Left lung (tissue), 10 donors: ENCODE results near the gene VILL. TPM values are rescaled to one million over a fixed set of nuclear protein-coding genes. Genes with fewer than 3 reads are reported as not detected.
A peak's percentile ranks its signal among the peaks of the same experiment; 100 is the strongest.

Source experiments
- ATAC-seq: fragments of 200-7000 bp; cut with Tn5 transposase; one replicate; pipeline ENCODE4 v1.9.1; 2020; ENCODE audit warnings: moderate library complexity
- DNase-seq, 4 donors: peaks; one replicate each; pipeline ENCODE4 v3.0.0-alpha.2; 2013 to 2020
- H3K27ac ChIP-seq, 2 donors: fragments of 200-600 bp; sonication (generic) in 1 of 2; one replicate each; pipeline versions ENCODE4 v1.5.0 to v1.8.0; 2020 to 2021
- H3K27me3 ChIP-seq, 2 donors: fragments of 200-600 bp; sonication (generic) in 1 of 2; one replicate each; pipeline versions ENCODE4 v1.5.0 to v1.8.0; 2020 to 2021
- H3K36me3 ChIP-seq, 2 donors: fragments of 200-600 bp; sonication (generic) in 1 of 2; one replicate each; pipeline versions ENCODE4 v1.5.0 to v1.8.0; 2020 to 2021
- H3K4me1 ChIP-seq, 2 donors: fragments of 200-600 bp; one replicate each; pipeline ENCODE4 v1.8.0; 2021
- H3K4me3 ChIP-seq, 2 donors: fragments of 200-600 bp; sonication (generic) in 1 of 2; one replicate each; pipeline versions ENCODE4 v1.5.0 to v1.8.0; 2020 to 2021; ENCODE audit warnings: mild to moderate bottlenecking in 1 of 2
- H3K9me3 ChIP-seq, 2 donors: fragments of 200-600 bp; sonication (generic) in 1 of 2; one replicate each; pipeline versions ENCODE4 v1.5.0 to v1.8.0; 2020 to 2021
- intact Hi-C, 2 donors: fragments of 100-400 bp; cut with DNase I; formaldehyde crosslinking; loops; one replicate each; pipeline versions ENCODE4 v1.11.2 to v1.14.2; 2022
- polyA plus RNA-seq, 6 donors: library from polyadenylated mRNA; unstranded; fragments of 120-200 nt; gene quantifications; one replicate each; pipeline ENCODE4 v1.2.1, GENCODE V29; 2013; ENCODE audit not compliant: insufficient read length in 6 of 6
- total RNA-seq, 2 donors: library from RNA; stranded (reverse); fragmentation: NEBNext Ultra II Directional; extraction: Animal tissue kit (Norgen Biotek cat#: 25700); gene quantifications; one replicate each; pipeline ENCODE4 v1.2.1, GENCODE V29; 2021
- TF ChIP-seq, protein P1 (sequence below), 2 donors: fragments of 200-600 bp; sonication (generic) in 1 of 2; IDR thresholded peaks; one replicate each; pipeline versions ENCODE4 v1.5.0 to v1.8.0; 2021; ENCODE audit warnings: antibody characterized with exemption in 2 of 2
- donor health status: DM: no; HTN: yes; CAD: no.
- donor health status: DM: no; HTN: no; CAD: no.

The VILL gene
- total and polyA plus RNA-seq, 8 donors, result 19.5 to 36.9 (median 25.1) TPM

DNA sequence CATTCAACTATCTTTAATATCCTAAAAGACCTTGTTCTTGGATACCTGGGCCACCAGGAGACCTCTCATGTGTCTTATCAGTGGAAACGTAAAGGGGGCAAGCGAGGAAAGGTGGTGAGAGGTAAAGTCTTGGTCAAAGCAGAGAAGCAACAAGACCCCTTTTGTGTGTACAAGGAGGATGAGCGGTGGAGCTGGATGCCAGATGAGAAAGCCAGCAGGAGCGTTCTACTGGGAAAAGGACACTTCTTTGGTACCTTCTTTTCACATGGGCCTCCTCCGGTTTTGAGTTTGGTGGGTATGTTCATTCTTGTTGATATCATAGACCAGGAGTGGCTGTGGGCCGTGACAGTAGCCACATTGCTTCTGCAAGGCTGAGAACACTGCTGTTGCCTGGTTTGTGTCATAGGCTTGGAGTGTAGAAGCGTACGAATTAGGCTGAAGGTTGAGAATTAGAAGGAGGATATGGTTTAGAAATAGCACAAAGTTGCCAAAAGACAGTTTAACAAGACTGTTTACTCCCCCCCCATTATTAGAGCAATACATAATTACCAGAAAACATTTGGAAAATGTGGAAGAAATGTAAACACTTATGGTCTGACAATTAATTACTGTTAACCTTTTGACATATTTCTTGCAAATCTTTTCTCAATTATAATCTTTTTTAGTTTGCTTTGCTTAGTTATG is 46.8 kb upstream of the VILL start:
- ATAC-seq (no peak), DNase-seq (peak in 2 of 4 donors; percentile 56 to 68)
- Histone ChIP-seq H3K4me3 (no peak overlapping the region), H3K9me3 (no peaks in the 10 kb centered on the region), H3K27me3 (no peaks in the 10 kb centered on the region), H3K36me3 (no peaks in the 10 kb centered on the region), H3K4me1 (peaks cover 16 to 59% of the 10 kb centered on the region in 2 donors), H3K27ac (peak overlapping the region in 1 of 2 donors; percentile 43)
- intact Hi-C loops, result no loop called here
- TF ChIP-seq, protein P1, sequence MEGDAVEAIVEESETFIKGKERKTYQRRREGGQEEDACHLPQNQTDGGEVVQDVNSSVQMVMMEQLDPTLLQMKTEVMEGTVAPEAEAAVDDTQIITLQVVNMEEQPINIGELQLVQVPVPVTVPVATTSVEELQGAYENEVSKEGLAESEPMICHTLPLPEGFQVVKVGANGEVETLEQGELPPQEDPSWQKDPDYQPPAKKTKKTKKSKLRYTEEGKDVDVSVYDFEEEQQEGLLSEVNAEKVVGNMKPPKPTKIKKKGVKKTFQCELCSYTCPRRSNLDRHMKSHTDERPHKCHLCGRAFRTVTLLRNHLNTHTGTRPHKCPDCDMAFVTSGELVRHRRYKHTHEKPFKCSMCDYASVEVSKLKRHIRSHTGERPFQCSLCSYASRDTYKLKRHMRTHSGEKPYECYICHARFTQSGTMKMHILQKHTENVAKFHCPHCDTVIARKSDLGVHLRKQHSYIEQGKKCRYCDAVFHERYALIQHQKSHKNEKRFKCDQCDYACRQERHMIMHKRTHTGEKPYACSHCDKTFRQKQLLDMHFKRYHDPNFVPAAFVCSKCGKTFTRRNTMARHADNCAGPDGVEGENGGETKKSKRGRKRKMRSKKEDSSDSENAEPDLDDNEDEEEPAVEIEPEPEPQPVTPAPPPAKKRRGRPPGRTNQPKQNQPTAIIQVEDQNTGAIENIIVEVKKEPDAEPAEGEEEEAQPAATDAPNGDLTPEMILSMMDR (IDR thresholded peaks at IDR 0.05), result no peak

GRCh38 chr3:37944391-37944842 is 46.2 kb upstream of the VILL start:
- intact Hi-C loops, result no loop called here
- TF ChIP-seq, protein P1 (IDR thresholded peaks at IDR 0.05), result no peak
- Histone ChIP-seq H3K9me3 (no peaks in the 10 kb centered on the region), H3K4me3 (no peak overlapping the region), H3K36me3 (no peaks in the 10 kb centered on the region), H3K4me1 (peaks cover 17 to 59% of the 10 kb centered on the region in 2 donors), H3K27ac (peak overlapping the region in 1 of 2 donors; percentile 43), H3K27me3 (no peaks in the 10 kb centered on the region)
- DNase-seq (peak in 2 of 4 donors; percentile 50 to 55), ATAC-seq (no peak)

DNA sequence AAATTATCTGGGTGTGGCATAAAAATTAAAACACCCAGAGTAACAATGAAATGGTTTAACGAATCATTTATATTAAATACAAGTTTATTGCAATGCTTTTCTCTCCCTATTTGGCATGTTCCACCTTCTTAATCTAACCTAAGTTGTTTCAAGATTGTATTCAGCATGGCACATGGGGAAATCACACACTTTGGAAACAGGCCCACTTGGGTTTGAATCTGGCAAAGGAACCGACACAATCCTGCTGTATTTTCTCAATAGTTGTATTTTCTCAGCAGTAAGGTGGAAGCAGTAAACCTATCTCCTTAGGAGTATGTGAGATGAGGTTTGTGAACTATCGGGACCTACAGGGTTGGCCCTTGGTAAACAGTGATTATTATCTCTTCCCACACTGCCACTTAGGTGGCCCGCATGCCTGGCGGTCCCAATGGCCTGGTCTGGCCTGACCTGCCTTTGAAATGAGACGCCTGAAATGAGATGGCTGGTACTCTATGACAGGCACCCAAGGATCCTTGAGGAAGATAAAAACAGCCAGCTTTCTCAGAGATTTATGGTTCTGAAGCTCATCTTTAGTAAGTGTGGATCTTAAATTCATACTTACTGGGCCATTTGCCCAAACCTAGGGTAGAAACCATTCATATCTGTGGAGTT is 45.3 kb upstream of the VILL start:
- Histone ChIP-seq H3K9me3 (no peaks in the 10 kb centered on the region), H3K27ac (peak overlapping the region; percentile 43 to 54), H3K4me3 (no peak overlapping the region), H3K27me3 (no peaks in the 10 kb centered on the region), H3K36me3 (no peaks in the 10 kb centered on the region), H3K4me1 (peaks cover 26 to 59% of the 10 kb centered on the region in 2 donors)
- ATAC-seq, result peak; percentile 7
- no peak for DNase-seq
- TF ChIP-seq, protein P1 (IDR thresholded peaks at IDR 0.05), result no peak
- intact Hi-C loops, result no loop called here

DNA sequence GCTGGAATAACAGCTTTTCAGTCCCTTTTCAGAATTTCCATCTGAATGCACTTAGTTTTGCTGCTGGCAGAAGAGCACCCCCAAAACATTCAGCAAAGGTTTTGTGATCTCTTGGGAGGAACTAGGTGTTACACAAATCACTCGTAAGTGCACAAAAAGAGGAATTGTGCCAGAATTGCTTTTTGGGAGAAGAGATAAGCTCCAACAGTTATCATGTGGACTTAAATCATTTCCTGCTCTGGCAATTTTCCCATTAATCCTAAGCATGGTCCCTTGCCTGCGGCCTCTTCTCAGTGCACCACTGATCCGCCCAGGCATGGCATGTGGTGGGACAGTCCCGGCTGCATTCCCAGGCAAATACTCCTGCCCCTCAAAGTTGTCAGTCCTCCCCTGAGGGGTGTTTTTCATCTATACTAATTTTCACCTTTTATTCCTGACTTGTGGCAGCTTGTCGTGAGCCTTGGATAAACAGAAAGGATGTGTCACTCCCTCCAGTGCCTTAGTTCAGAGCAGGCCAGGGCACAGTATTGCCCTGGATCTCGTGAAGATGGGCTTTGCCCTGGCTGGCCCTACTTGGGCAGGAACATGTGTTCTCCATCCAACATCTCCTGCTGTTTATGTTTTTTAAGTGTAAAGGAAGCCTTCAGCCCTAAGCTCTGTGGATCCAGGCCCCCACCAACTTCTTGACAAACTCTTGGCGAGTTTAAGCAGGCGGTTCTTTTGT is 44.6 kb upstream of the VILL start:
- Histone ChIP-seq H3K4me3 (no peak overlapping the region), H3K27me3 (no peaks in the 10 kb centered on the region), H3K36me3 (no peaks in the 10 kb centered on the region), H3K9me3 (no peaks in the 10 kb centered on the region), H3K4me1 (peaks cover 26 to 56% of the 10 kb centered on the region in 2 donors), H3K27ac (peak overlapping the region; percentile 43 to 54)
- TF ChIP-seq, protein P1 (IDR thresholded peaks at IDR 0.05), result no peak
- DNase-seq, result peak; percentile 53 to 83 (median 63)
- ATAC-seq, result peak; percentile 70
- intact Hi-C loops, result no loop called here

- DNase-seq (no peak), ATAC-seq (no peak)
- Histone ChIP-seq H3K9me3 (no peaks in the 10 kb centered on the region), H3K4me3 (no peak overlapping the region), H3K27me3 (no peaks in the 10 kb centered on the region), H3K4me1 (peaks cover 26 to 50% of the 10 kb centered on the region in 2 donors), H3K36me3 (no peaks in the 10 kb centered on the region), H3K27ac (peak overlapping the region; percentile 43 to 54)
- TF ChIP-seq, protein P1 (IDR thresholded peaks at IDR 0.05), result no peak
- intact Hi-C loops, result no loop called here
These were observed 44.1 kb upstream of the VILL start for GRCh38 chr3:37946531-37946889.
